HepG2 (cell line): ENCODE data around the gene ZCRB1. TPM values are rescaled to one million over a fixed set of nuclear protein-coding genes. Genes with fewer than 3 reads are reported as not detected.

Source experiments
- CCAR2 ChIP-seq: fragments of 200-400 bp; formaldehyde crosslinking; optimal IDR thresholded peaks from 2 replicates; pipeline ENCODE3; 2018; ENCODE audit warnings: low read depth, mild to moderate bottlenecking, low read length, moderate library complexity
- FOXA3 ChIP-seq: IDR thresholded peaks from 2 replicates; pipeline ENCODE4 v1.6.1; 2016; ENCODE audit warnings: missing genetic modification reagents, missing compliant biosample characterization
- HIVEP1 ChIP-seq: sonication (generic); formaldehyde crosslinking; IDR thresholded peaks from 2 replicates; pipeline ENCODE4 v1.4.0; 2020; ENCODE audit warnings: mild to moderate bottlenecking, missing genetic modification reagents
- JUN ChIP-seq: sonication (generic); formaldehyde crosslinking; IDR thresholded peaks from 2 replicates; pipeline ENCODE4 v1.4.0; 2020; ENCODE audit warnings: mild to moderate bottlenecking, missing genetic modification reagents
- KLF12 ChIP-seq: sonication (generic); formaldehyde crosslinking; IDR thresholded peaks from 2 replicates; pipeline ENCODE4 v1.4.0; 2020; ENCODE audit warnings: missing genetic modification reagents, borderline replicate concordance
- KMT2B ChIP-seq: IDR thresholded peaks from 2 replicates; pipeline ENCODE4 v1.6.1; 2016; ENCODE audit warnings: missing genetic modification reagents, missing compliant biosample characterization
- RFXANK ChIP-seq: IDR thresholded peaks from 2 replicates; pipeline ENCODE4 v1.6.1; 2016
- SP1 ChIP-seq, 2 experiments: fragments of 450-650 bp in 1 of 2; sonication (generic) in 1 of 2; formaldehyde crosslinking in 1 of 2; IDR thresholded peaks; 2 replicates each; pipeline versions ENCODE4 v1.4.0 to v1.6.1; 2016 to 2020; ENCODE audit warnings: missing genetic modification reagents in 1 of 2
- ZKSCAN8 ChIP-seq: IDR thresholded peaks from 2 replicates; pipeline ENCODE4 v1.6.1; 2016; ENCODE audit warnings: borderline replicate concordance, missing genetic modification reagents, missing compliant biosample characterization
- ZNF260 ChIP-seq: sonication (generic); formaldehyde crosslinking; IDR thresholded peaks from 2 replicates; pipeline ENCODE4 v1.4.0; 2020; ENCODE audit warnings: missing genetic modification reagents, low read depth, mild to moderate bottlenecking, borderline replicate concordance
- ZNF431 ChIP-seq: sonication (generic); formaldehyde crosslinking; IDR thresholded peaks from 2 replicates; pipeline ENCODE4 v1.9.0; 2022; ENCODE audit warnings: missing genetic modification reagents, low read depth, mild to moderate bottlenecking, borderline replicate concordance
- ZNF567 ChIP-seq: sonication (generic); formaldehyde crosslinking; IDR thresholded peaks from 2 replicates; pipeline ENCODE4 v1.8.1; 2023; ENCODE audit warnings: mild to moderate bottlenecking, missing genetic modification reagents, borderline replicate concordance
- polyA plus RNA-seq, 8 experiments: library from polyadenylated mRNA; depleted of rRNA in 3 of 8; stranded (reverse) in 7 of 8; unstranded in 1 of 8; fragments of >200 nt; fragmentation: Illumina TruSeq in 4 of 8; extraction: Trizol in 4 of 8; gene quantifications; 2 replicates each; pipeline versions ENCODE4 v1.2.1 to v1.2.3, GENCODE V29; 2011 to 2016; ENCODE audit warnings: low read depth in 4 of 8, missing spikeins in 1 of 8, mixed read lengths in 1 of 8; ENCODE audit not compliant: insufficient read depth in 1 of 8
- total RNA-seq, 5 experiments: library from RNA; depleted of rRNA; stranded (reverse); fragments of >200 nt; fragmentation: Illumina TruSeq; extraction: Trizol; gene quantifications; 2 replicates each; pipeline ENCODE4 v1.2.3, GENCODE V29; 2016; ENCODE audit warnings: low read depth in 1 of 5
- TF ChIP-seq, protein P1 (sequence below), 2 experiments: sonication (generic) in 1 of 2; formaldehyde crosslinking in 1 of 2; IDR thresholded peaks; 2 replicates each; pipeline versions ENCODE4 v1.4.0 to v1.6.1; 2018 to 2020; ENCODE audit warnings: missing genetic modification reagents in 2 of 2, borderline replicate concordance in 1 of 2, low read depth in 1 of 2, mild to moderate bottlenecking in 1 of 2, missing biosample characterization in 1 of 2
- TF ChIP-seq, protein P2 (sequence below): sonication (generic); formaldehyde crosslinking; IDR thresholded peaks from 2 replicates; pipeline ENCODE4 v1.5.0; 2020; ENCODE audit warnings: mild to moderate bottlenecking, missing genetic modification reagents
- TF ChIP-seq, protein P3 (sequence below): sonication (generic); formaldehyde crosslinking; IDR thresholded peaks from 2 replicates; pipeline ENCODE4 v1.5.0; 2020; ENCODE audit warnings: mild to moderate bottlenecking, missing genetic modification reagents, borderline replicate concordance
- TF ChIP-seq, protein P4 (sequence below): fragments of 450-650 bp; IDR thresholded peaks from 2 replicates; pipeline ENCODE4 v1.6.1; 2017; ENCODE audit warnings: mild to moderate bottlenecking
- TF ChIP-seq, protein P5 (sequence below): IDR thresholded peaks from 2 replicates; pipeline ENCODE4 v1.6.1; 2012; ENCODE audit warnings: inconsistent platforms

Gene ZCRB1
- total and polyA plus RNA-seq, 2 of the 13 experiments (the other 11 are each of a cell fraction or from before 2014, with no cell fraction given), result 43.5 to 49.8 TPM

DNA sequence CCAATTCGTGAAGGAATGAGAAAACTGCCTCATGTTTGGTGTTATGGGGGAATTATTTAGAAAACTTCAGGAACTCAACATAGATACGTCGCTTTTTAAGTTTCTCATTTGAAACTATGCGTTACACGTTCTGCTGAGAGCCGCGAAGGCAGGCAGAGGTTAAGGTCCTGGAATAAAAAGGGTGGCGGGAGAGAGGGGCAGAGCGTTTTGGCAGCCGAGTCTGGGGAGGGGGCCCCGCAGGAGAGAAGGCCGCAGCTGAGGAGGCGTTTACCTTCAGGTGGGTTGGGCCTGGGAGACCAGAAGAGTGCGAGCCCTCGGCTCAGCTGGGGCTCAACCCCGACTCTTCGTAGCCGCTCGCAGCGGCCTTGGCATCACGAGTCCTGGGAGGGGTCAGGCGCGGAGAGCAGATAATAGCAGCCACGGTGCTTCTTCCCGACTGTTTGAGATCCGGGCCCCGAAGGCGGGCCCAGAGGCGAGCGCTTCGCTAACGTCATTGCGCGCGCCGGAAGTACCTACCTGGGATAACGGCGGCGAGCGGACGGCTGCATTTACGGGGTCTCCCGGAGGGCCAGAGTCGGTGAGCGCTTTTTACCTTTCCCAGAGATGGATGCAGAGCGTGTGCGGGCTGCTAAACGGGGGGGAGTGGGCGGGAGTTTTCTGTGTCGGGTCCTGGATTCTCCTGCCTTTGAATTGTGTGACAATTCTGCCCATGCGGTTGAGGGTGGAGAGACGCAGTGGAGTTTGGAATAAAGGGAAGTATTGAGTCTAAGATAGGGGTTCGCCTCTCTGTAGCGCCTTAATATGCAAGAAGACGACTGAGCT is at the start of gene ZCRB1, which contains the start of gene PPHLN1 (continued):
- TF ChIP-seq HIVEP1 (CRISPR knock-in tag) (0 out of 2 replicates have a peak, but pooled peaks have one; percentile 26), KMT2B (peak; percentile 97), KLF12 (CRISPR knock-in tag) (no peak), ZKSCAN8 (no peak), CCAR2 (no peak), FOXA3 (CRISPR knock-in tag) (0 out of 2 replicates have a peak, but pooled peaks have one; percentile 10), ZNF260 (CRISPR knock-in tag) (no peak), SP1 (IDR thresholded peaks at IDR 0.05) (no peak), SP1 (CRISPR knock-in tag; IDR thresholded peaks at IDR 0.05) (no peak), ZNF431 (CRISPR knock-in tag) (no peak), RFXANK (CRISPR knock-in tag) (no peak), ZNF567 (CRISPR knock-in tag) (no peak), JUN (CRISPR knock-in tag) (no peak)
- TF ChIP-seq, protein P1, sequence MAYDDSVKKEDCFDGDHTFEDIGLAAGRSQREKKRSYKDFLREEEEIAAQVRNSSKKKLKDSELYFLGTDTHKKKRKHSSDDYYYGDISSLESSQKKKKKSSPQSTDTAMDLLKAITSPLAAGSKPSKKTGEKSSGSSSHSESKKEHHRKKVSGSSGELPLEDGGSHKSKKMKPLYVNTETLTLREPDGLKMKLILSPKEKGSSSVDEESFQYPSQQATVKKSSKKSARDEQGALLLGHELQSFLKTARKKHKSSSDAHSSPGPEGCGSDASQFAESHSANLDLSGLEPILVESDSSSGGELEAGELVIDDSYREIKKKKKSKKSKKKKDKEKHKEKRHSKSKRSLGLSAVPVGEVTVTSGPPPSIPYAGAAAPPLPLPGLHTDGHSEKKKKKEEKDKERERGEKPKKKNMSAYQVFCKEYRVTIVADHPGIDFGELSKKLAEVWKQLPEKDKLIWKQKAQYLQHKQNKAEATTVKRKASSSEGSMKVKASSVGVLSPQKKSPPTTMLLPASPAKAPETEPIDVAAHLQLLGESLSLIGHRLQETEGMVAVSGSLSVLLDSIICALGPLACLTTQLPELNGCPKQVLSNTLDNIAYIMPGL (CRISPR knock-in tag; IDR thresholded peaks at IDR 0.05; ENCODE audit: borderline replicate concordance in 1 of 2, low read depth in 1 of 2), result peak; percentile 62 to 63; a peak in 1 of 4 replicates
- TF ChIP-seq, protein P2, sequence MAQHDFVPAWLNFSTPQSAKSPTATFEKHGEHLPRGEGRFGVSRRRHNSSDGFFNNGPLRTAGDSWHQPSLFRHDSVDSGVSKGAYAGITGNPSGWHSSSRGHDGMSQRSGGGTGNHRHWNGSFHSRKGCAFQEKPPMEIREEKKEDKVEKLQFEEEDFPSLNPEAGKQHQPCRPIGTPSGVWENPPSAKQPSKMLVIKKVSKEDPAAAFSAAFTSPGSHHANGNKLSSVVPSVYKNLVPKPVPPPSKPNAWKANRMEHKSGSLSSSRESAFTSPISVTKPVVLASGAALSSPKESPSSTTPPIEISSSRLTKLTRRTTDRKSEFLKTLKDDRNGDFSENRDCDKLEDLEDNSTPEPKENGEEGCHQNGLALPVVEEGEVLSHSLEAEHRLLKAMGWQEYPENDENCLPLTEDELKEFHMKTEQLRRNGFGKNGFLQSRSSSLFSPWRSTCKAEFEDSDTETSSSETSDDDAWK (CRISPR knock-in tag), result no peak
- TF ChIP-seq, protein P3, sequence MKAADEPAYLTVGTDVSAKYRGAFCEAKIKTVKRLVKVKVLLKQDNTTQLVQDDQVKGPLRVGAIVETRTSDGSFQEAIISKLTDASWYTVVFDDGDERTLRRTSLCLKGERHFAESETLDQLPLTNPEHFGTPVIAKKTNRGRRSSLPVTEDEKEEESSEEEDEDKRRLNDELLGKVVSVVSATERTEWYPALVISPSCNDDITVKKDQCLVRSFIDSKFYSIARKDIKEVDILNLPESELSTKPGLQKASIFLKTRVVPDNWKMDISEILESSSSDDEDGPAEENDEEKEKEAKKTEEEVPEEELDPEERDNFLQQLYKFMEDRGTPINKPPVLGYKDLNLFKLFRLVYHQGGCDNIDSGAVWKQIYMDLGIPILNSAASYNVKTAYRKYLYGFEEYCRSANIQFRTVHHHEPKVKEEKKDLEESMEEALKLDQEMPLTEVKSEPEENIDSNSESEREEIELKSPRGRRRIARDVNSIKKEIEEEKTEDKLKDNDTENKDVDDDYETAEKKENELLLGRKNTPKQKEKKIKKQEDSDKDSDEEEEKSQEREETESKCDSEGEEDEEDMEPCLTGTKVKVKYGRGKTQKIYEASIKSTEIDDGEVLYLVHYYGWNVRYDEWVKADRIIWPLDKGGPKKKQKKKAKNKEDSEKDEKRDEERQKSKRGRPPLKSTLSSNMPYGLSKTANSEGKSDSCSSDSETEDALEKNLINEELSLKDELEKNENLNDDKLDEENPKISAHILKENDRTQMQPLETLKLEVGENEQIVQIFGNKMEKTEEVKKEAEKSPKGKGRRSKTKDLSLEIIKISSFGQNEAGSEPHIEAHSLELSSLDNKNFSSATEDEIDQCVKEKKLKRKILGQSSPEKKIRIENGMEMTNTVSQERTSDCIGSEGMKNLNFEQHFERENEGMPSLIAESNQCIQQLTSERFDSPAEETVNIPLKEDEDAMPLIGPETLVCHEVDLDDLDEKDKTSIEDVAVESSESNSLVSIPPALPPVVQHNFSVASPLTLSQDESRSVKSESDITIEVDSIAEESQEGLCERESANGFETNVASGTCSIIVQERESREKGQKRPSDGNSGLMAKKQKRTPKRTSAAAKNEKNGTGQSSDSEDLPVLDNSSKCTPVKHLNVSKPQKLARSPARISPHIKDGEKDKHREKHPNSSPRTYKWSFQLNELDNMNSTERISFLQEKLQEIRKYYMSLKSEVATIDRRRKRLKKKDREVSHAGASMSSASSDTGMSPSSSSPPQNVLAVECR (CRISPR knock-in tag), result peak; percentile 90
- TF ChIP-seq, protein P4, sequence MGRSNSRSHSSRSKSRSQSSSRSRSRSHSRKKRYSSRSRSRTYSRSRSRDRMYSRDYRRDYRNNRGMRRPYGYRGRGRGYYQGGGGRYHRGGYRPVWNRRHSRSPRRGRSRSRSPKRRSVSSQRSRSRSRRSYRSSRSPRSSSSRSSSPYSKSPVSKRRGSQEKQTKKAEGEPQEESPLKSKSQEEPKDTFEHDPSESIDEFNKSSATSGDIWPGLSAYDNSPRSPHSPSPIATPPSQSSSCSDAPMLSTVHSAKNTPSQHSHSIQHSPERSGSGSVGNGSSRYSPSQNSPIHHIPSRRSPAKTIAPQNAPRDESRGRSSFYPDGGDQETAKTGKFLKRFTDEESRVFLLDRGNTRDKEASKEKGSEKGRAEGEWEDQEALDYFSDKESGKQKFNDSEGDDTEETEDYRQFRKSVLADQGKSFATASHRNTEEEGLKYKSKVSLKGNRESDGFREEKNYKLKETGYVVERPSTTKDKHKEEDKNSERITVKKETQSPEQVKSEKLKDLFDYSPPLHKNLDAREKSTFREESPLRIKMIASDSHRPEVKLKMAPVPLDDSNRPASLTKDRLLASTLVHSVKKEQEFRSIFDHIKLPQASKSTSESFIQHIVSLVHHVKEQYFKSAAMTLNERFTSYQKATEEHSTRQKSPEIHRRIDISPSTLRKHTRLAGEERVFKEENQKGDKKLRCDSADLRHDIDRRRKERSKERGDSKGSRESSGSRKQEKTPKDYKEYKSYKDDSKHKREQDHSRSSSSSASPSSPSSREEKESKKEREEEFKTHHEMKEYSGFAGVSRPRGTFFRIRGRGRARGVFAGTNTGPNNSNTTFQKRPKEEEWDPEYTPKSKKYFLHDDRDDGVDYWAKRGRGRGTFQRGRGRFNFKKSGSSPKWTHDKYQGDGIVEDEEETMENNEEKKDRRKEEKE, result no peak
- TF ChIP-seq, protein P5, sequence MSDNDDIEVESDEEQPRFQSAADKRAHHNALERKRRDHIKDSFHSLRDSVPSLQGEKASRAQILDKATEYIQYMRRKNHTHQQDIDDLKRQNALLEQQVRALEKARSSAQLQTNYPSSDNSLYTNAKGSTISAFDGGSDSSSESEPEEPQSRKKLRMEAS, result peak; percentile 61
